SK-N-SH (cell line): ENCODE data around the gene QSOX2.

Experiments used
- PBX3 ChIP-seq: IDR thresholded peaks from 2 replicates; pipeline ENCODE4; 2012
- TF ChIP-seq, protein P1 (sequence below): fragments of 200-600 bp; sonication (generic); IDR thresholded peaks from 2 replicates; pipeline ENCODE4 v1.6.1; 2017; ENCODE audit warnings: antibody characterized with exemption, mild to moderate bottlenecking, moderate library complexity
- TF ChIP-seq, protein P2 (sequence below): IDR thresholded peaks from 2 replicates; pipeline ENCODE4 v1.6.1; 2012; ENCODE audit warnings: mild to moderate bottlenecking, low read depth, low read length, moderate library complexity

DNA sequence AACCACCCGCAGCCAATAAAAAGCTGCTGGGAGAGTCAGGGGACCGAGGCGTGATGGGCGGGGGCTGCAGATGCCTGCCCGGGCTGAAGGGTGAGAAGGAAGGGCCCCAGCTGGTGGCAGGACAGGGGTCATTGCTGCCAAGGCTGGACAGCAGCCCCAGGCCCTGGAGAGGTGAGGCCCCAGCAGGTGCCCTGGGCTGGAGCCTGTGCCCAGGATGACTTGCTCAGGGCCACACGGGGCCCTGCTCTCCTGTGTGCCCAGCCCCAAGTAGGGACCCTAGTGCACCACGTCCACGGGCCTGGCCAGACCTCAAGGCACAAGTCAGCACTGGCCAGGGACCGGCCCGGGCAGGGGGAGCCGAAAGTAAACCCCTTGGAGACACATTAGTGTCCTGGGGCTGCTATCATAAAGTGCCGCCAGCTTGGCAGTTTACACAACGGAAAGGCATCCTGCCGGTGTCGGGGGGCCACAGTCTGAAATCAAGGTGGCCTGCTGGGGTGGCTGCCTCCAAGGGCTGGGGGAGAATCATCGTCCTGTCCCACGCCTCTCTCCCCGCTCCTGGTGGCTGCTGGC is 62.7 kb downstream of the QSOX2 start:
- TF ChIP-seq PBX3 = no peak
- TF ChIP-seq, protein P1, sequence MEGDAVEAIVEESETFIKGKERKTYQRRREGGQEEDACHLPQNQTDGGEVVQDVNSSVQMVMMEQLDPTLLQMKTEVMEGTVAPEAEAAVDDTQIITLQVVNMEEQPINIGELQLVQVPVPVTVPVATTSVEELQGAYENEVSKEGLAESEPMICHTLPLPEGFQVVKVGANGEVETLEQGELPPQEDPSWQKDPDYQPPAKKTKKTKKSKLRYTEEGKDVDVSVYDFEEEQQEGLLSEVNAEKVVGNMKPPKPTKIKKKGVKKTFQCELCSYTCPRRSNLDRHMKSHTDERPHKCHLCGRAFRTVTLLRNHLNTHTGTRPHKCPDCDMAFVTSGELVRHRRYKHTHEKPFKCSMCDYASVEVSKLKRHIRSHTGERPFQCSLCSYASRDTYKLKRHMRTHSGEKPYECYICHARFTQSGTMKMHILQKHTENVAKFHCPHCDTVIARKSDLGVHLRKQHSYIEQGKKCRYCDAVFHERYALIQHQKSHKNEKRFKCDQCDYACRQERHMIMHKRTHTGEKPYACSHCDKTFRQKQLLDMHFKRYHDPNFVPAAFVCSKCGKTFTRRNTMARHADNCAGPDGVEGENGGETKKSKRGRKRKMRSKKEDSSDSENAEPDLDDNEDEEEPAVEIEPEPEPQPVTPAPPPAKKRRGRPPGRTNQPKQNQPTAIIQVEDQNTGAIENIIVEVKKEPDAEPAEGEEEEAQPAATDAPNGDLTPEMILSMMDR = no peak
- TF ChIP-seq, protein P2, sequence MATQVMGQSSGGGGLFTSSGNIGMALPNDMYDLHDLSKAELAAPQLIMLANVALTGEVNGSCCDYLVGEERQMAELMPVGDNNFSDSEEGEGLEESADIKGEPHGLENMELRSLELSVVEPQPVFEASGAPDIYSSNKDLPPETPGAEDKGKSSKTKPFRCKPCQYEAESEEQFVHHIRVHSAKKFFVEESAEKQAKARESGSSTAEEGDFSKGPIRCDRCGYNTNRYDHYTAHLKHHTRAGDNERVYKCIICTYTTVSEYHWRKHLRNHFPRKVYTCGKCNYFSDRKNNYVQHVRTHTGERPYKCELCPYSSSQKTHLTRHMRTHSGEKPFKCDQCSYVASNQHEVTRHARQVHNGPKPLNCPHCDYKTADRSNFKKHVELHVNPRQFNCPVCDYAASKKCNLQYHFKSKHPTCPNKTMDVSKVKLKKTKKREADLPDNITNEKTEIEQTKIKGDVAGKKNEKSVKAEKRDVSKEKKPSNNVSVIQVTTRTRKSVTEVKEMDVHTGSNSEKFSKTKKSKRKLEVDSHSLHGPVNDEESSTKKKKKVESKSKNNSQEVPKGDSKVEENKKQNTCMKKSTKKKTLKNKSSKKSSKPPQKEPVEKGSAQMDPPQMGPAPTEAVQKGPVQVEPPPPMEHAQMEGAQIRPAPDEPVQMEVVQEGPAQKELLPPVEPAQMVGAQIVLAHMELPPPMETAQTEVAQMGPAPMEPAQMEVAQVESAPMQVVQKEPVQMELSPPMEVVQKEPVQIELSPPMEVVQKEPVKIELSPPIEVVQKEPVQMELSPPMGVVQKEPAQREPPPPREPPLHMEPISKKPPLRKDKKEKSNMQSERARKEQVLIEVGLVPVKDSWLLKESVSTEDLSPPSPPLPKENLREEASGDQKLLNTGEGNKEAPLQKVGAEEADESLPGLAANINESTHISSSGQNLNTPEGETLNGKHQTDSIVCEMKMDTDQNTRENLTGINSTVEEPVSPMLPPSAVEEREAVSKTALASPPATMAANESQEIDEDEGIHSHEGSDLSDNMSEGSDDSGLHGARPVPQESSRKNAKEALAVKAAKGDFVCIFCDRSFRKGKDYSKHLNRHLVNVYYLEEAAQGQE = no peak
